ENCODE measurements around the gene XCL2.
"Not testable (repeated sequence)": the region's sequence is repeated elsewhere in the genome, so short reads cannot be mapped to it uniquely, and the experiment has no call there.

XCL2 gene

DNA sequence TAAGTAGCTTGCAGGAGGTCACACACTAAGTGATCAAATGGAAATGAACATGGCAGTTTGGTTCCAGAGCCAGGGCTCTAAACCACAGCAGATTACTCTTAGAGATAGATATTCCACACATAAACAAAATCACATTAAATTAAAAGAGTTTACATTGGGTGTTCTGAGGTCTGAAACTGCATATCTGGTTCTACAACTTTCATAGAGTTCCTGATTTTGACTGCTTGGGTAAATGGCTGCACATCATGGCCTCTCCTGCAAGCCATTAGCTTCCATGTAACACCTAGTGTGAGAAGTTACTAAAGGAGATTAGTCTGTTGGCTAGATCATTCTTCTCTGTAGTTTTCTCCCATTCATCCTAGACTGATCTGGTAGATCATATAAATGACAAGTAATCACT lies 12.8 kb upstream of the XCL2 start:
- DNase-seq (ENCODE audit: low read depth), result no peak

GRCh38 chr1:168555508-168556046 lies 11.8 kb upstream of the XCL2 start:
- no peak for DNase-seq (ENCODE audit: low read depth)

DNA sequence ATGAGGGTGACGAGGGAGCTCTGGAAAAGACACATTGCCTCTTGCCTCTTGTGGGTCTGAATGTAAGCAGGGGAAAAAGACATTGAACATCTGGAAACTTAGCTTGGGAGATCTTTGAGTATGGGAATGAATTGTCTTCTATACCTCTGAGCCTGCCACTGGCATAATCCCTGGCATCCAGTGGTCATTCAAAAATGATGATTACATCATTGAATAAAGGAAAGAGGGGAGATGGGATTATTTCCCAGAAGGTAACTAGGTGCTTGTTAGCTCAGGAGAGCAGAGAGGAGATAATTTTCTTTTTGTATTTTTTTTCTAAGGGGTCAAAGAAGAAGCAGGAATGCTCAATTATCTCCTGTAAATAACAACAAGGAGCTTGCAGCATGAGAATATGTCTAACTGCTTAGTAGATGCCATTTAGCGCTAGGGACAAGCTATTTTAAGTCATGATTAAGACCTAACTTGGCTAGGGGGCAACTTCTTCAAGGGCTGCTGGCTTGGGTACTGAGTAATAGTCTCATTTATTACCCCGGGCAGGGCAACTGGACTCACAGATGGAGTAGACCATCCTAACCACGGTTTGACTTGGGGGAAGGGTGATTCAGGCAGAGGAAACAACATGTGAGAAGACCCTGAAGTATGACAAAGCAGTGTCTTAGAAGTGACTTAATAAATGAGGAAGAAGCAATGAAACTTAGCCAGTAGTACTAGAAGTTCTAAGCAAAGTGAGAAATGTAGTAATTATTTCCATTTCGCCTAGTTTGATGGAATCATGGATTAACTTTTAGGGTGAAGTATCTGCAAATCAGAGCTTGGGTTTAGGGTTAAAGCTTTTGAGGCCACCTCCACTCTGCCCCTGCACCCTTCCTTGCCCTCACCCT lies 11.0 kb upstream of the XCL2 start:
- DNase-seq (ENCODE audit: low read depth), result no peak

- no peak for DNase-seq (ENCODE audit: low read depth)
These were observed 10.1 kb upstream of the XCL2 start for GRCh38 chr1:168553680-168554553.

DNA sequence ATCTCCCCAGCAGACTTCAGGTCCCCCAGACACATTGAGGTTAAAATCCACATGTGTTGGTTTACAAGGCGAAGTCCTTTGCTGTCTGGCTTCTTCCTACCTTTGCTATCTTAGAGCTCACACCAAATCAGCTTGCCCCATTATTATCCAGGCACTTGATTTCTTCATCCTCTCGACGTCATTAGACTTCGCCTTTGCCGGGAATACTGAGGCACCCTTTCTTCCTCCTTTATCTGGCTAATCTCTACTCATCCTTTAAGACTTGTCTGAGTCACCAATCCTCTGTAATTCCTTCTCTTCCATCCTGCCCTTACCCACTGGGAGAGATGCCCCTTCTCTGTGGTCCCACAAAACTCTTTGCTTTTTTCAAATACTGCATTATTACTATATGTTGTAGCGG lies 9.2 kb upstream of the XCL2 start:
- peak; percentile 93 for DNase-seq (ENCODE audit: low read depth)

GRCh38 chr1:168551688-168552087 lies 7.9 kb upstream of the XCL2 start:
- peak; percentile 3 for DNase-seq (ENCODE audit: low read depth)

GRCh38 chr1:168550971-168551370 lies 7.2 kb upstream of the XCL2 start:
- DNase-seq (ENCODE audit: low read depth), result peak; percentile 97

DNA sequence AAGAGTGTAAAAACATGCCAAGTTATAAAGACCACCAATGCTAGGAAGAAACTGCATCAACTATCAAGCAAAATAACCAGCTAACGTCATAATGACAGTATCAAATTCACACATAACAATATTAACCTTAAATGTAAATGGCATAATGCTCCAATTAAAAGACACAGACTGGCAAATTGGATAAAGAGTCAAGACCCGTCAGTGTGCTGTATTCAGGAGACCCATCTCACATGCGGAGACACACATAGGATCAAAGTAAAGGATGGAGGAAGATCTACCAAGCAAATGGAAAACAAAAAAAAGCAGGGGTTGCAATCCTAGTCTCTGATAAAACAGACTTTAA lies 2.7 kb upstream of the XCL2 start:
- DNase-seq (ENCODE audit: low read depth), result not testable (repeated sequence)

GRCh38 chr1:168545678-168546552 lies 2.1 kb upstream of the XCL2 start:
- DNase-seq (ENCODE audit: low read depth), result peak; percentile 74

- not testable (repeated sequence) for DNase-seq (ENCODE audit: low read depth)
These were observed 819 bp downstream of the XCL2 start for GRCh38 chr1:168542978-168543377.

GRCh38 chr1:168540798-168541197 lies 3.0 kb downstream of the XCL2 start:
- DNase-seq (ENCODE audit: low read depth), result not testable (repeated sequence)

DNA sequence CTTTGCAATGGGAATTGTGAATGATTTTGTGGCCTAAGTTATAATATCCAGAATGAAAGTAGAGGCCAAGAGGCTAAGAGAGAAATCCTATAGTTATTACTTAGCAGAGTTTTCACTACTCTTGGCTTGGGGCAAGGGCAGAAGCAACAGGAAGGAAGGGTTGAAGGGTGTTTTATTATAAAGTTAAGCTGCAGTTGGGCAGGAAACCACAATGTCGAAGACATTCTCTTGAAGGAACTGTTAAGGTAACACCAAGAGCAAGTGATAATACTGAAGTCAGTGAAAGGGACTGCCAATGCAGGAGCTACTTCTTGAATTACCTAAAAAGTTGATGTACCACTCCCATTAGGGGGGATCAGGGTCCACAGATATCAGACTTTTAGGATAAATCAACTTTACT lies 8.3 kb downstream of the XCL2 start:
- DNase-seq (ENCODE audit: low read depth), result no peak

DNA sequence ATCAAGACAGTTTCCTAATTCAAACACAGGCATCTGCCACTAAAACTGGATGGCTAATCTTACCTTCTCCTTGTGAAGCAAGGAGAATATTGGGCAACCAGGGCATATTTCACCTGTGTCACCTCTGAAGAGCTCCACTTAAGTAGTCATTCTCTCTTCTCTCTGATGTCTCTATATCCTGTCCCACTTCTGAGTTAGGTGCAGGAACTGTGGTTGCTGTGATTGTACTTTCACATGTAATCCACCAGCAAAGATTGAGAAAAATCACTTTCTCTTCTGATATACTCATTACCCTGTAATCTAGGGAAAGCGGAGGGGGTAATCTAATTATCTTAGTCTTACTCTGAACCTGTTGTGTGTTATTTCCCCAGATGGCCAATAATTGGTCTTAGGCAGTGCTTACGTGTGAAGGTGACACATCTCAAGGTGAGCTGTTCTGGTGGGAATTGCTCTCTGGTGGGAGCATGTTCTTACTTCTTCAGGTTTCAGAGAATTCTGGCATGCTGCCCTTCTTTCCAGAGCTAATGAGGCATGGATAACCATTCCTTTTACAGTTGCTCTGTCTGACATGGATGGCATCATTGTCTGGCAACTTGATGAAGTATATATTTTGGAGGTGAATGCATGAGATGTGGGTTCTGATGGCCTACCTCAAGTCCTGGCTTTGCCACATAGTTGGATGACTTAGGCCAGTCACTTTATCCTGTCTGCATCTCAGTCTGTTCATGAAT lies 12.0 kb downstream of the XCL2 start:
- no peak for DNase-seq (ENCODE audit: low read depth)

- DNase-seq (ENCODE audit: low read depth), result no peak
These were observed 14.3 kb downstream of the XCL2 start for GRCh38 chr1:168529518-168529917.

- no peak for DNase-seq (ENCODE audit: low read depth)
These were observed 22.3 kb downstream of the XCL2 start for GRCh38 chr1:168521401-168522000.

DNA sequence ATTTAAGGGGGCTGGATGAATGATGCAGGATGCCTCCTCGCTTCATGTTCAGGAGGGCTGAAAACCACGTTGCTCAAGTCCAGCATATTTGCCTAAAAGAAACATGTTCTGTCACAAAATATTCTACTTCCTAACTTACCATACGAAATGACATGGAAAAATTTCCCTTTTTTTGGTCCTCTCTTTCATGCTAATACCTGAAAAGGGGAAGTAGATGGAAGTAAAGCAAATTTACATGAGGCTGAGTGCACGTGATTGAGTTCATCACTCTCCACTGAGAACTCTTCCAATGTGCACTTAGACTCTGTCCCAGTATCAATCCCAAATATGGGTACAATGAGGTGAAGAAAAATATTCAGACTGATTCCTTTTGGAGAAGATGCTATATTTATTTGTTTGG lies 23.0 kb downstream of the XCL2 start:
- DNase-seq (ENCODE audit: low read depth), result no peak

DNA sequence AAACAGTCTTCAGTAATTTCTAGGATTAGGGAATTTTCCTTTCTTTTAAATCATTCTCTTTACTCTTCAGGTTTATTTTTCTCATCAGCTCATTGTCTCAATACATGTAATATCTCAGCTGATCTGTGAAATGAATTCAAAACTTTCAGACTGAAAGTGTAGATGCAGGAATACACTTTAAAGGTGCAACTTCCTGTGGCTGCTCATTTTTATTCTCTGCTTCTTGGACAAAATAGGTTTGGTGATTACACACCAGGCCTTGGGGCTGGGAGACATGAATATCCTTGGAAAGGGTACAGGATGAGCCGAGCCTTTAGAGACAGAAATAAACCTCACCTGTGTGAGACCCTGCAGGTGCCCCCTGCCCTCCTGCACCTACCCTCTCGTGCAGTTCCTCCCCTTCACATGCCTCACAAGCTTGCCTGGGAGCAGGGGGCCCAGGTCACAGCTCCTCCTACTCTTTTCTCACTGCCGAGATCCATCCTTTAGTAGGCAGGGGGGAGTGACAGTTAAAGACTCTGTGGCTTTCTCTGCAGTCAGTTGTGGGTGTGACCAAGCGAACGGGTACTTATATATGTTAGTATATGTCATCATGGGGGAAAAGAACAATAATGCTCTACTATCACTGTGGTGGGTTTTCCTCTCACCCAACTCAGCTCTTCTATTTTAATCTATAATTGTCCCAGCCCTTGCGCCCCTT lies 23.6 kb downstream of the XCL2 start:
- DNase-seq (ENCODE audit: low read depth), result no peak

DNA sequence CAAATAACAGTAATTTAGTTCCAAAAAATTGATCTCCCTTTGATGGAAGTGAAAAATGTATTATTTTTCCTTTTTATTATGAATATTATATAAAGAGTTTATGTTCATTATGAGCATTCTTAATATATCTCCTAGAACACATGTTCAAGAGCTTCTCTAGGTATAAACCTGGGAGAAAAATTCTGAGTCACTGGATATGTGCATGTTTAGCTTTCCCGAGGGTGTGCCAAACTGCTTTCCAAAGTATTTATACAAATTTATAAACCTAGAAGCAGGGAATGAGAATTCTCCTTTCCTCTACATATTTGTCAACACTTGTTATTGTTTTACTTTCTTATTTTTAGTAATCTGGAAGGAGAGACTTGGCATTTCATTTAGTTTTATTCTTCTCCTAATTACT lies 25.0 kb downstream of the XCL2 start:
- no peak for DNase-seq (ENCODE audit: low read depth)

- no peak for DNase-seq (ENCODE audit: low read depth)
These were observed 25.6 kb downstream of the XCL2 start for GRCh38 chr1:168518201-168518689.

- no peak for DNase-seq (ENCODE audit: low read depth)
These were observed 29.3 kb downstream of the XCL2 start for GRCh38 chr1:168514455-168514854.

All from amniotic epithelial cell (primary cell).